GM12878 (cell line): ENCODE measurements around the gene MRPS5. TPM values are rescaled to one million over a fixed set of nuclear protein-coding genes. Genes with fewer than 3 reads are reported as not detected.

ENCODE experiments used
- ATAC-seq: fragments of 200-7000 bp; cut with Tn5 transposase; 3 replicates; pipeline ENCODE4 v1.9.1; 2020; ENCODE audit warnings: mild to moderate bottlenecking, moderate library complexity
- BruUV-seq: library from RNA; stranded (reverse); fragments of 400-500 nt; replicated peaks from 2 replicates; lab custom pipeline; 2021; lab: Mats Ljungman, UMichigan
- CTCF ChIA-PET: fragments of 300-600 bp; sonication (Branson Sonifier 250); formaldehyde crosslinking; extraction: SDS; loops from one replicate; lab custom pipeline; 2021; ENCODE audit warnings: inconsistent platforms; lab: Yijun Ruan, JAX
- POLR2A ChIA-PET: fragments of 350-600 bp; formaldehyde crosslinking; extraction: SDS; loops from one replicate; lab custom pipeline; 2021; ENCODE audit warnings: inconsistent platforms; lab: Charles Lee
- RAD21 ChIA-PET: fragments of 300-600 bp; sonication (Branson Sonifier 250); formaldehyde crosslinking; loops from one replicate; lab custom pipeline; 2023; ENCODE audit warnings: antibody characterized with exemption; ENCODE audit not compliant: unreplicated experiment; lab: Charles Lee
- SMC1A ChIA-PET: fragments of 300-600 bp; sonication (Branson Sonifier 250); formaldehyde crosslinking; loops from one replicate; lab custom pipeline; 2023; ENCODE audit not compliant: unreplicated experiment, uncharacterized antibody; lab: Charles Lee
- DNase-seq: peaks from one replicate; pipeline ENCODE4 v3.0.0-alpha.2; 2011; ENCODE audit warnings: low read depth, low spot score
- FAIRE-seq: peaks from 3 replicates; lab custom pipeline; 2011; peaks lifted over from hg19 to GRCh38; lab: Jason Lieb, UNC
- H2AFZ ChIP-seq: 2 replicates; pipeline ENCODE4 v1.6.0; 2011; ENCODE audit warnings: low read depth, low read length, control low read depth; ENCODE audit not compliant: control insufficient read depth
- H3K27ac ChIP-seq: 2 replicates; pipeline ENCODE4 v1.5.1; 2011; ENCODE audit warnings: control low read depth; ENCODE audit not compliant: control insufficient read depth, insufficient read depth
- H3K27me3 ChIP-seq, 2 experiments: replicated peaks in 1 of 2; 2 replicates each; pipeline versions ENCODE4 v1.6.0 to v1.6.1; 2011; ENCODE audit warnings: low read length in 1 of 2; ENCODE audit not compliant: control insufficient read depth in 2 of 2, insufficient read depth in 2 of 2
- H3K36me3 ChIP-seq, 2 experiments: 2 replicates each; pipeline ENCODE4 v1.5.1; 2011; ENCODE audit warnings: low read length in 1 of 2; ENCODE audit not compliant: control insufficient read depth in 2 of 2, insufficient read depth in 2 of 2
- H3K4me1 ChIP-seq: 2 replicates; pipeline ENCODE4 v1.6.1; 2011; ENCODE audit warnings: mild to moderate bottlenecking, low read length, moderate library complexity, mixed read lengths; ENCODE audit not compliant: control insufficient read depth, insufficient read depth
- H3K4me2 ChIP-seq: 2 replicates; pipeline ENCODE4 v1.6.0; 2011; ENCODE audit warnings: control low read depth; ENCODE audit not compliant: control insufficient read depth, insufficient read depth
- H3K4me3 ChIP-seq: fragments of 200-600 bp; sonication (generic); 2 replicates; pipeline ENCODE4 v1.5.1; 2016
- H3K79me2 ChIP-seq: 2 replicates; pipeline ENCODE4 v1.6.0; 2011; ENCODE audit warnings: low read length; ENCODE audit not compliant: control insufficient read depth, insufficient read depth
- H3K9ac ChIP-seq: 2 replicates; pipeline ENCODE4 v1.8.0; 2011; ENCODE audit warnings: low read length, control low read depth, mixed read lengths; ENCODE audit not compliant: control insufficient read depth, insufficient read depth
- H3K9me3 ChIP-seq: replicated peaks from 3 replicates; pipeline ENCODE4 v1.5.1; 2011; ENCODE audit warnings: mild to moderate bottlenecking, low read length; ENCODE audit not compliant: control insufficient read depth, insufficient read depth
- H4K20me1 ChIP-seq: 2 replicates; pipeline ENCODE4 v1.6.0; 2011; ENCODE audit not compliant: control insufficient read depth, insufficient read depth
- CBFB ChIP-seq: IDR thresholded peaks from 2 replicates; pipeline ENCODE4 v1.6.1; 2016; ENCODE audit warnings: antibody characterized with exemption, low read depth
- HDAC6 ChIP-seq: fragments of 200-600 bp; sonication (generic); IDR thresholded peaks from one replicate; pipeline ENCODE4 v1.8.0; 2017; ENCODE audit warnings: antibody characterized with exemption; ENCODE audit not compliant: unreplicated experiment
- KDM1A ChIP-seq: fragments of 200-600 bp; sonication (generic); IDR thresholded peaks from 2 replicates; pipeline ENCODE4 v1.6.1; 2016; ENCODE audit warnings: borderline replicate concordance
- NR2C2 ChIP-seq: IDR thresholded peaks from 2 replicates; pipeline ENCODE4 v1.6.1; 2011; ENCODE audit warnings: borderline replicate concordance, low read depth; ENCODE audit not compliant: control insufficient read depth, insufficient read length
- PAX5 ChIP-seq: IDR thresholded peaks from 2 replicates; pipeline ENCODE4 v1.6.1; 2011; ENCODE audit warnings: low read depth, low read length, borderline replicate concordance
- RCOR1 ChIP-seq: conservative IDR thresholded peaks from 2 replicates; pipeline ENCODE4 v1.6.1; 2012; ENCODE audit warnings: low read depth, low read length, improper control_type of control experiment
- SREBF1 ChIP-seq: IDR thresholded peaks from 2 replicates; pipeline ENCODE4 v1.6.1; 2012; ENCODE audit warnings: mild to moderate bottlenecking, low read length
- ZBED1 ChIP-seq: IDR thresholded peaks from 2 replicates; pipeline ENCODE4 v1.6.1; 2016; ENCODE audit warnings: borderline replicate concordance
- WGBS: methylation state at CpG from one replicate; pipeline ENCODE4 v1.1.6; 2016; ENCODE audit warnings: low lambda C conversion rate; ENCODE audit not compliant: insufficient replicate concordance, insufficient coverage; ENCODE audit errors: missing lambda C conversion rate; 5-methylcytosine and 5-hydroxymethylcytosine counted together
- in situ Hi-C: fragments of 300-500 bp; cut with MboI; formaldehyde crosslinking; loops from 9 replicates; pipeline ENCODE4 v1.14.3; 2018; ENCODE audit warnings: mixed read lengths
- intact Hi-C: fragments of 100-400 bp; cut with micrococcal nuclease; formaldehyde crosslinking; loops from one replicate; pipeline ENCODE4 v1.14.2; 2022; ENCODE audit not compliant: unreplicated experiment
- polyA plus RNA-seq, 11 experiments: library from polyadenylated mRNA; depleted of rRNA in 4 of 11; unstranded in 6 of 11; stranded (reverse) in 5 of 11; fragments of >200 nt; fragmentation: Nextera tagmentation in 4 of 11; fragmentation: Illumina TruSeq in 1 of 11; extraction: Ambion mirVana in 4 of 11; extraction: Trizol in 1 of 11; gene quantifications; 1 replicate in 1 of 11; 2 replicates in 10 of 11; pipeline versions ENCODE4 v1.2.1 to v1.2.3, GENCODE V29; 2011 to 2016; ENCODE audit warnings: inconsistent platforms in 2 of 11, missing spikeins in 2 of 11, low read depth in 1 of 11
- total RNA-seq, 4 experiments: library from RNA; depleted of rRNA in 3 of 4; stranded (reverse); fragments of >200 nt in 3 of 4; fragmentation: Illumina TruSeq in 1 of 4; extraction: Trizol in 1 of 4; gene quantifications; 2 replicates each; pipeline versions ENCODE4 v1.2.1 to v1.2.3, GENCODE V29; 2013 to 2021
- TF ChIP-seq, protein P1 (sequence below): fragments of 450-650 bp; IDR thresholded peaks from 2 replicates; pipeline ENCODE4 v1.6.1; 2018; ENCODE audit warnings: mild to moderate bottlenecking, low read depth, moderate library complexity; ENCODE audit not compliant: partially characterized antibody
- TF ChIP-seq, protein P2 (sequence below): fragments of 450-650 bp; IDR thresholded peaks from 2 replicates; pipeline ENCODE4 v1.6.1; 2017; ENCODE audit warnings: mild to moderate bottlenecking

The MRPS5 gene
- total and polyA plus RNA-seq, 10 of the 15 experiments (the other 5 are each of a cell fraction or from before 2014, with no cell fraction given) = 54.8 to 93.0 (median 76.3) TPM

DNA sequence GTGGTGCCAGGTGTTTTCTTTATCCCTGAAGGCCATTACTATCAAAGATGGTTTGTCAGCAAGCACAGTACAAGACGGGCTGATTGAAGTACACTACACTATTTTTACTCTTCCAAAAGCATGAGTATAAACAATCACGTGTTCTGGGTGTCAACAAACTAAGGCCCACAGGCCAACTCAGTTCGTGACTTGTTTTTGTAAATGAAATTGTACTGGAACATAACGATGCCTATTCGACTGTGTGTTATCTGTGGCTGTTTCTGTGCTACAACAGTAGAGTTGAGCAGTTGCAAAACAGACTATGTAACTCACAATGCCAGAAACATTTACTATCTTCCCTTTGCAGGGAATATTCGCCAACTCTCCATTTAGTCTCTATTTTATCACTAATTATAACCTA, 12.3 kb downstream of the MRPS5 start:
- DNase-seq (no peak), ATAC-seq (no peak), FAIRE-seq (no peak)
- H3K9me3 ChIP-seq = no peaks in the 10 kb centered on the region
- no peaks in the 10 kb centered on the region for H3K4me1 ChIP-seq
- no peak overlapping the region for H2AFZ ChIP-seq
- H3K27me3 ChIP-seq = no peaks in the 10 kb centered on the region
- no peak overlapping the region for H3K27ac ChIP-seq
- no TSS peak for BruUV-seq
- peaks cover 12 to 41% of the 10 kb centered on the region in 2 experiments for H3K36me3 ChIP-seq
- ChIA-PET POLR2A (no interaction called here), SMC1A (no interaction called here), RAD21 (no interaction called here), CTCF (interaction anchor here (1.4 kb wide), 1 partner anchor 87 kb away, joined by 4 read pairs; no protein-coding TSS in a partner anchor)
- no peaks in the 10 kb centered on the region for H4K20me1 ChIP-seq
- no peak overlapping the region for H3K4me2 ChIP-seq
- no peaks in the 10 kb centered on the region for H3K79me2 ChIP-seq
- intact Hi-C loops (no loop called here), in situ Hi-C loops (no loop called here)
- H3K4me3 ChIP-seq = no peak overlapping the region
- no peak overlapping the region for H3K9ac ChIP-seq
- 82% methylated on average over 6 of the region's 6 CpGs for WGBS
- no peak for TF ChIP-seq RCOR1
- TF ChIP-seq, protein P1, sequence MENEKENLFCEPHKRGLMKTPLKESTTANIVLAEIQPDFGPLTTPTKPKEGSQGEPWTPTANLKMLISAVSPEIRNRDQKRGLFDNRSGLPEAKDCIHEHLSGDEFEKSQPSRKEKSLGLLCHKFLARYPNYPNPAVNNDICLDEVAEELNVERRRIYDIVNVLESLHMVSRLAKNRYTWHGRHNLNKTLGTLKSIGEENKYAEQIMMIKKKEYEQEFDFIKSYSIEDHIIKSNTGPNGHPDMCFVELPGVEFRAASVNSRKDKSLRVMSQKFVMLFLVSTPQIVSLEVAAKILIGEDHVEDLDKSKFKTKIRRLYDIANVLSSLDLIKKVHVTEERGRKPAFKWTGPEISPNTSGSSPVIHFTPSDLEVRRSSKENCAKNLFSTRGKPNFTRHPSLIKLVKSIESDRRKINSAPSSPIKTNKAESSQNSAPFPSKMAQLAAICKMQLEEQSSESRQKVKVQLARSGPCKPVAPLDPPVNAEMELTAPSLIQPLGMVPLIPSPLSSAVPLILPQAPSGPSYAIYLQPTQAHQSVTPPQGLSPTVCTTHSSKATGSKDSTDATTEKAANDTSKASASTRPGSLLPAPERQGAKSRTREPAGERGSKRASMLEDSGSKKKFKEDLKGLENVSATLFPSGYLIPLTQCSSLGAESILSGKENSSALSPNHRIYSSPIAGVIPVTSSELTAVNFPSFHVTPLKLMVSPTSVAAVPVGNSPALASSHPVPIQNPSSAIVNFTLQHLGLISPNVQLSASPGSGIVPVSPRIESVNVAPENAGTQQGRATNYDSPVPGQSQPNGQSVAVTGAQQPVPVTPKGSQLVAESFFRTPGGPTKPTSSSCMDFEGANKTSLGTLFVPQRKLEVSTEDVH = no peak

DNA sequence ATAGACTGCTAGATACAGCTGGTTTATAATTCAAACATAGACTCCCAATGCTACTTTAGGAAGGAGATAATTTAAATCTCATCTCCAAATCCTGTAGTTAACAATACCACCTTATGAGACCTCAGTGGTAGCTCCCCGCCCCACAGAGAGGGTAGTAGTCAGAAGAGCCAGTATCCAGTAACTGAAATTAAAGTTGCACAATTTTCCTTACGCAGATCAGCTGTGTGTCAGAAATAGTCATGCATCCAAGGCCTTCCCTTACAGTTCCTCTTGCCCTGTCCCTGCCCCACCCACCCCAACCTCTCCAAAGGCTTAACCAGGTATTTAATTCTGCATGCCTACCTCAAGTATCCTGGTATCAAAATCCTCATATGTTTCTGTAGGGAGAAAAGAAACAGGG, 15.5 kb downstream of the MRPS5 start:
- no peak for FAIRE-seq

More for the DNA sequence above, 15.5 kb downstream of the MRPS5 start:
- no TSS peak for BruUV-seq
- Histone ChIP-seq H2AFZ (no peak overlapping the region), H3K27me3 (no peaks in the 10 kb centered on the region), H3K9me3 (no peaks in the 10 kb centered on the region), H3K9ac (no peak overlapping the region), H3K27ac (no peak overlapping the region), H3K36me3 (peaks cover 12 to 54% of the 10 kb centered on the region in 2 experiments), H3K79me2 (no peaks in the 10 kb centered on the region), H3K4me1 (no peaks in the 10 kb centered on the region), H4K20me1 (no peaks in the 10 kb centered on the region), H3K4me2 (no peak overlapping the region), H3K4me3 (no peak overlapping the region)
- ChIA-PET CTCF (interaction anchor here (0.7 to 1.9 kb wide), 7 partner anchors 9 to 100 kb away, joined by 3 to 13 read pairs (median 4); no protein-coding TSS in a partner anchor), RAD21 (interaction anchor here (1.3 kb wide), 1 partner anchor 84 kb away, joined by 3 read pairs; no protein-coding TSS in a partner anchor), SMC1A (interaction anchor here (0.6 to 1.4 kb wide), 4 partner anchors 9 to 207 kb away, joined by 3 read pairs; no protein-coding TSS in a partner anchor), POLR2A (interaction anchor here (0.6 kb wide), 1 partner anchor 20 kb away, joined by 5 read pairs; no protein-coding TSS in a partner anchor)
- no peak for DNase-seq
- WGBS = 98% methylated on average over 2 of the region's 2 CpGs
- no peak for ATAC-seq
- TF ChIP-seq HDAC6 = no peak
- TF ChIP-seq, protein P2, sequence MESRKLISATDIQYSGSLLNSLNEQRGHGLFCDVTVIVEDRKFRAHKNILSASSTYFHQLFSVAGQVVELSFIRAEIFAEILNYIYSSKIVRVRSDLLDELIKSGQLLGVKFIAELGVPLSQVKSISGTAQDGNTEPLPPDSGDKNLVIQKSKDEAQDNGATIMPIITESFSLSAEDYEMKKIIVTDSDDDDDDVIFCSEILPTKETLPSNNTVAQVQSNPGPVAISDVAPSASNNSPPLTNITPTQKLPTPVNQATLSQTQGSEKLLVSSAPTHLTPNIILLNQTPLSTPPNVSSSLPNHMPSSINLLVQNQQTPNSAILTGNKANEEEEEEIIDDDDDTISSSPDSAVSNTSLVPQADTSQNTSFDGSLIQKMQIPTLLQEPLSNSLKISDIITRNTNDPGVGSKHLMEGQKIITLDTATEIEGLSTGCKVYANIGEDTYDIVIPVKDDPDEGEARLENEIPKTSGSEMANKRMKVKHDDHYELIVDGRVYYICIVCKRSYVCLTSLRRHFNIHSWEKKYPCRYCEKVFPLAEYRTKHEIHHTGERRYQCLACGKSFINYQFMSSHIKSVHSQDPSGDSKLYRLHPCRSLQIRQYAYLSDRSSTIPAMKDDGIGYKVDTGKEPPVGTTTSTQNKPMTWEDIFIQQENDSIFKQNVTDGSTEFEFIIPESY = no peak
- no peak for TF ChIP-seq SREBF1
- no peak for TF ChIP-seq KDM1A
- TF ChIP-seq NR2C2 = no peak
- no peak for TF ChIP-seq ZBED1
- TF ChIP-seq CBFB = no peak
- TF ChIP-seq PAX5 = no peak
- in situ Hi-C loops (no loop called here), intact Hi-C loops (no loop called here)
